HG02840 (cell line): ENCODE measurements around the gene ACMSD.
"Not testable (repeated sequence)": the region's sequence is repeated elsewhere in the genome, so short reads cannot be mapped to it uniquely, and the experiment has no call there.

Experiments
- ATAC-seq: cut with Tn5 transposase; IDR thresholded peaks from one replicate; pipeline ENCODE4 v1.9.1; 2021; ENCODE audit warnings: mild to moderate bottlenecking, moderate library complexity, moderate number of reproducible peaks; ENCODE audit not compliant: unreplicated experiment, low FRiP score

Gene ACMSD

DNA sequence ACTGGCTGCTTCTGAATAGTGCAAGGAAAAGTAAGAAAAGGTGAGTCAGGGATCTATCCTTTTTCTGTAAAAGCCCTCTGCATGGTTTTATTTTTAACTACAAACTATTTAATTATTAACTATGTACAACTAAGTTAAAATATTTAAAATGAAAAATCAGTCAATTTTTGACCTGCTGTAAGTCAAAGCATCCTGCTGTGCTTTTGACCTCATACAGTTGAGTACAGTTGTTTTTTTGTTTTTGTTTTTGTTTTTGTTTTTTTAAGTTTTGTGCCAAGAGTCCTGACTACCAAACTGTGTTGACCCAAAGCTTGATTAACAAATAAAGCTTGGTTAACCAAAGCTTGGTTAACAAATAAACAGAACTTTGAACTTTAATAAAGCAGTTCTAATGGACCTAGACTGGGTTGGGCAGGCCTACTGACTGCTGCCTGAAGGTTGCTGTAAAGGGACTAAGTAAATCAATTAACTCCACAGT, at the start of gene ACMSD:
Gene ACMSD (plus strand): TSS at position 474 of the 478 bp plus-strand sequence. CDS start 67 bp downstream, outside the sequence.
- no peak for ATAC-seq

DNA sequence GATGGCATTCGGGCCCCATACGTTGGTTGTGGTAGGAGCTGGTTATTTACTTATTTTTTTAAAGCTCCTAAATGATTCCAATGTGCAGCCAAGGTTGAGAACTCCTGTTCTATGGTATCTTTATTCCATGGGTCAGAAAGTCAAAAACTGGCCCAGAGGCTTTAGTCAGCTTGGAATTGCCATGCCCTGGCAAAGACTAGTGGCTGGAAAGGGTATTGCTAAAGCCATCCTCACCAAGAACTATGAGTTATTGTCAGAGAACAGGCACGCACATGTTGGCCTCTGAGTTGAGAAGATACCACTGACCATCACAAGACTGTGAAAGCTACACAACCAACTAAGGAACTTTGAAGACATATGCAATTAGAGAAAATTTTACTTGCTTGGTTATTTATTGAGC, 47.9 kb upstream of the ACMSD start:
- no peak for ATAC-seq

DNA sequence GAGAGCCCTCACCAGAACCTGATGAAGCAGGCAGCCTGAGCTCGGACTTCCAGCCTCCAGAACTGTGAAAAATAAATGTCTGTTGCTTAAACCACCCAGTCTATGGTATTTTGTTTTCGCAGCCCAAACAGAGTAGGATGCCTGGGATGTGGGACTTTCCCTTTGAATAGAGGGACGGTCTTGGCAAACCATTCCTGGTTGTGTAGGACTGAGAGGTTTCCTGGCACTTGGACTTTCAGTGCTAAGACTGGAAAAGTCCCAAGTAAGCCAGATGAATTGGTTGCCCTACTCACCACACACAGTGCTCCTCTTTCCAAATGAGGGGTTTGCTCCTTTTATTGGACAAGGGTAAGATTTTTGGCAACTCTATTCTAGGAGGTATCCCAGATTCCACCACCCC, 46.8 kb upstream of the ACMSD start:
- ATAC-seq, result no peak

DNA sequence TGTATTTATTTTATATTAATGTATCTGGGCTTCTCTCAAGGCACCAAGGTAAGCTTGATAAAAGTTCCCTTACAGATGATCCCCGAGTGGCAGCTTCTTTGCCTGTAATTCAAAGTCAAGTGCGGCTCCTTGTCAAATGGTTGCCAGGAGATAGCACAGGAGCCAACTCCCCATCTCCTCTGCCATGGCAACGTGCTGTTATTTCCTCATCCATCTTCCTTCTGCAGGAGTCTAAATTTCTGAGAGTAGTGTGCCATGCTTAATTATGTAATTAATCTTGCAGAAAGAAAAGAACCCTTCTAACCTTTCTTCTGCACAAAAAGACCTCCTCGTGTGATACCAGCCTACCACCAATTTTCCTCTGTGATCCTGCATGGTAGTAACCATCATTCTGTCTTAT, 46.2 kb upstream of the ACMSD start:
- no peak for ATAC-seq

DNA sequence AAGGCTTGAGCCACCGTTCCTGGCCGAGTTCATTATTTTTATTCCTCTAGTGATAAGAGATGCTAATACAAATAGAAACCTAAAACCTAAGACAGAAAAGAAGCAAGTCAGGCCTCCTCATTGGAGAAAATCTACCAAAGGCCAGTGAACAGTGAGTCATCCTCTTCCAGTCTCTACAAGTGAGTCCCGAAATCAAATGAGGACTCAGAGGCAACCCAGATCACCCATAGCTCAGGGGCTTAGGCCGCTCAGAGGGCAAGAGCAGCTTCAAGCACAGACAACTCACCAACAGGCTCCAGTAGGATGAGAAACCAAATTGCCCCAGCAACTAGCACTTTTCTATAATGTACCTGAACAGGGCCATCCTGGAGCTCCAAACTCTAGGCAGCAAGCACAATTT, 42.7 kb upstream of the ACMSD start:
- no peak for ATAC-seq

DNA sequence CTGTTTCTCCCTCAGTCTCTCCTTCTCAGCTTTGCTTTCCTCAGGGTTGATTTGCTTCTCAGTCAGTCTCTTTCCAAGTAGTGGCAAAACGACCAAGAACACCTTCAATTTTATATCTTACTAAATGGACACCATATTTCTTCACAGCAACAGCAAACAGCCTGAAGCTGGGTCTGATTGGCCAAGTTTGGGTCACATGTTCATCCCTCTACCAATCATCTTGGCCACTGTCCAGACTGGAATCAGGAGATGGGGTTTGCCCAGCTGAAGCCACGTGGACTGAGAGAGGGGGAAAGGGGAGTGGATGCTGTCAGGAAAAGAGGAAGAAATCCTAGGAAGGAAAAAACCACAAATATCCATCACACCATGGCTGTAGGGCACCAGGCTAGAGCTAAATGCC, 42.0 kb upstream of the ACMSD start:
- no peak for ATAC-seq

DNA sequence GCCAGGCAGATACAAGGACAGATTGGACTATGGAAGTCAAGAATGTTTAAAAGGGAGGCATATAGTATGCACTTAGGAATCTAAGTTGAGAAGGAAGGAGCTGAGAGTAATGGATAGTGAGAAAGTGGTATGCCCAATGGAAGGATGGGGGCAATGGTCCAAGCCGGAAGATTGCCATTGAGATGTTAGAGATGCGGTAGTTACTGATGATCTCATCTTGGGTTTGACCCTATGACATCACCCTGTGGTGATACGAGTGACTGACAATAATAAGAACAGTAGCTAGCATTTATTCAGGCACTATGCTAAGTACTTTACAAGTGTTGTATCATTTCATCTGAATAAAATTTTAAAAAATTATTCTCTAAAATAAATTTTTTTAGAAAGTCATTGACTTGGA, 38.5 kb upstream of the ACMSD start:
- ATAC-seq, result no peak

DNA sequence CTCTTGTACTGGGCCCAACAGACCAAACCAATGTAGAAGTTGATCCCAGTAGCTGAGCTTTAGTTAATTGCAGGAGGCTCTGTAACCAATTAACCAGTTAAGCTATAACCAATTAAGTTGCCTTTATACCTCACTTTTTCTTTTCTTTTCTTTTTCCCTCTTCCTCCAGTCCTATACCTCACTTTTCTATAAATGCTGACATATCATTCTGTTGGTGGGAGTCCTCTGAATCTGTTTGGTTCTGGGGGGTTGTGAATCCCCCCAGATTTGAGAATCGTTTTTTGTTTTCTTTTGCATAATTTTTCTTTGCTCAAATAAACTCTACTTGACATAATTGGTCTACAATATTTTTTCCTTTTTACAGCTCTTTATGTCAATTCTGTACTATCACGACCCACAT, 38.1 kb upstream of the ACMSD start:
- no peak for ATAC-seq

DNA sequence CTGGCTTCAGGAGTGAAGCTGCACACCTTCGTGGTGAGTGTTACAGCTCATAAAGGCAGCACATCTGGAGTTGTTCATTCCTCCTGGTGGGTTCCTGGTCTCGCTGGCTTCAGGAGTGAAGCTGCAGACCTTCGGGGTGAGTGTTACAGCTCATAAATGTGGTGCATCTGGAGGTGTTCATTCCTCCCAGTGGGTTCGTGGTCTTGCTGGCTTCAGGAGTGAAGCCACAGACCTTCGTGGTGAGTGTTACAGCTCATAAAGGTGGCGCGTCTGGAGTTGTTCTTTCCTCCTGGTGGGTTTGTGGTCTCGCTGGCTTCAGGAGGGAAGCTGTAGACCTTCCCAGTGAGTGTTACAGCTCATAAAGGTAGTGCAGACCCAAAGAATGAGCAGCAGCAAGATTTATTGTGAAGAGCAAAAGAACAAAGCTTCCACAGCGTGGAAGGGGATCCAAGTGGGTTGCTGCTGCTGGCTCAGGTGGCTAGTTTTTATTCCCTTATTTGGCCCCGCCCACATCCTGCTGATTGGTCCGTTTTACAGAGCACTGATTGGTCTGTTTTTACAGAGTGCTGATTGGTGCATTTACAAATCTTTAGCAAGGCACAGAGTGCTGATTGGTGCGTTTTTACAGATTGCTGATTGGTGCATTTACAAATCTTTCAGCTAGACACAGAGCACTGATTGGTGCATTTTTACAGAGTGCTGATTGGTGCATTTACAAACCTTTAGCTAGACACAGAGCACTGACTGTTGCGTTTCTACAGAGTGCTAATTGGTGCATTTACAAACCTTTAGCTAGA, 34.6 kb upstream of the ACMSD start:
- not testable (repeated sequence) for ATAC-seq

DNA sequence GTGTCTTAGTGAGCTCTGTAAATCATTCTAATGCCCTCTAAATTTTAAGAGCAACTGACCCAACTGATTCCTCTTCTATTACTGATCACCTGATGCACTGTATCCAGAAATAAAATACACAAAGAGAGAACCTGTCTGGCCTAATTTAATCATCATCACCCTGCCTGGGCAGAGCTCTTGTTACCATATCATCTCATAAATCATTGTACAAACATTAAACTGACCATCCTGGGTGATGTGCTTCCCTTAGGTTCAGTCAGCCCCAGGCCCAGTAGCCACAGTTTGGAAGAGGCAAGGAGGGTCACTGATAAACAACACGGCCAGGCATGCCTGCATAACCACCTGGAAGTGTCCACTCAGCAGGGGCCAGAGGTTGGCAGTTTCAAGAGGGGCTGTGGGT, 22.7 kb upstream of the ACMSD start:
- no peak for ATAC-seq

DNA sequence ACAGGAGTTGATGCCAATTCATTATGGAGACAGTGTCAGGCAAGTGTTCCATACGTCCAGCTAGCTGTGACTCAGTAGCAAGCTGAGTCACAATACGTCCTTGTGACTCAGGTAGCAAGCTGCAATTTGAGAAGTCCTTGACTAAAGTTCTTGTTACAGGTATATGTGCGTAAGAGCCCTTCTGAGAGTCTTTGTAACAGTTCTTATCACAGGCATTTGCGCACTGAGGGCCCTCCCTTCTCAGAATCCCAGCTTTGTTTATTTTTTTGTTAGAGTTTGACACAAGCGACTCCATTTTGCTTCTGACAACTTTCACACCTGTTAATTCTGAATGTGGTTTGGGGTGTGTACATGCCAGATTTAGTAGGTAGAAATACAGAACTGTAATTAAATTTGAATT, 20.1 kb upstream of the ACMSD start:
- no peak for ATAC-seq

DNA sequence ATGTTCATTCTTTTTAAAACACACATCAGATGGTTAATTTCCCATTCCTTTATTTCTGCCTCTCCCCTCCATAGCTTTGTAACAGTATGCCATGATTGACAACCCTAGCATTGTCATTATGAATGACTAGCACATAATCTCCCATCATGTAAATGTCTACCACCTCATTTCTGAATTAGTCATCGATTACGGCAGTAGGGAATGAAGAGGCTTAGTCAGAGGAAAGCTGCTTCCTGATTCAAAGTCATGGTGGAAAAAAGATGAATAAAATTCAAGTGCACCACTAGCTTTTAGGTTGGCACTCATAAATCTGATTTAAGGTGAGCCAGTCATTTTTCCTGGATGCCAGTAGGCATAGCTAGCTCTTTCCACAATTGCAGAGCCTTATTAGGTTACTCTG, 19.1 kb upstream of the ACMSD start:
- ATAC-seq, result no peak

DNA sequence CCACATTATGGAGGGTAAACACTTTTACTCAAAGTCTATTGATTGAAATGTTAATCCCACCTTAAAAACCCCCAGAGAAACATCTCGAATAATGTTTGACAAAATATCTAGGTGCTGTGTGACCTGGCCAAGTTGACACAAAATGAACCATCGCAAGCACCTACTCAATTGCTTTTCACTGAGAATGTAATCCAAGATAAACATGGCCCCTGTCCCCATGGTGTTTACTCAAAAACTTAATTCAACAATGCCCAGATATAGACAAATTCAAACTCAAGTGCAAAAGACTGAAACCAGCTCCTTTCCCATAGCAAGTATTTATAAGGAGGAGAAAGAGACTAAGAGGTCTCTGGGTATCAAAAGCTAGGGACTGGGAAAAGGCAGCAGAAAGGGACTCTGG, 15.0 kb upstream of the ACMSD start:
- ATAC-seq, result no peak

DNA sequence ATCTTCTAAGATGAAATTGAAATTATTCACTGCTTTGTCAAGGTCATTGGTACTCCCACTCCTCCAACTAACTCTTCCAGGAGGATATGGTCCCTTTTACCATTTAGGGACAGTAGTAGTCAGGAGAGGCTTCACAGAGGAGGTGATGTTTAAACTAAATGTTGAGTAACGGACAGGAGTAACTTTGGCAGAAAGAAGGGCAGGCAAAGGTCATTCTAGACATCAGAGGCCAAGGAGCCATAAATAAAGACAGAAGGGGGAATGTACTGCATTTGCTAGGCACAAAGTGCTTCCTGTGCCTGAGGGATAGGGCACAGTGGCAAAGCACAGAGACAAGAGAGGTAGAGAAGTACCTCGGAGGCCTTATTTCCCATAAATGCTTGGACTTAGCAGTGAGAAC, 14.6 kb upstream of the ACMSD start:
- no peak for ATAC-seq

DNA sequence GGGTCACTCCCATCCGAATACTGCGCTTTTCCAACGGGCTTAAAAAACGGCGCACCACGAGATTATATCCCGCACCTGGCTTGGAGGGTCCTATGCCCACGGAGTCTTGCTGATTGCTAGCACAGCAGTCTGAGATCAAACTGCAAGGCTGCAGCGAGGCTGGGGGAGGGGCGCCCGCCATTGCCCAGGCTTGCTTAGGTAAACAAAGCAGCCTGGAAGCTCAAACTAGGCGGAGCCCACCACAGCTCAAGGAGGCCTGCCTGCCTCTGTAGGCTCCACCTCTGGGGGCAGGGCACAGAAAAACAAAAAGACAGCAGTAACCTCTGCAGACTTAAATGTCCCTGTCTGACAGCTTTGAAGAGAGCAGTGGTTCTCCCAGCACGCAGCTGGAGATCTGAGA, 12.7 kb upstream of the ACMSD start:
- not testable (repeated sequence) for ATAC-seq

DNA sequence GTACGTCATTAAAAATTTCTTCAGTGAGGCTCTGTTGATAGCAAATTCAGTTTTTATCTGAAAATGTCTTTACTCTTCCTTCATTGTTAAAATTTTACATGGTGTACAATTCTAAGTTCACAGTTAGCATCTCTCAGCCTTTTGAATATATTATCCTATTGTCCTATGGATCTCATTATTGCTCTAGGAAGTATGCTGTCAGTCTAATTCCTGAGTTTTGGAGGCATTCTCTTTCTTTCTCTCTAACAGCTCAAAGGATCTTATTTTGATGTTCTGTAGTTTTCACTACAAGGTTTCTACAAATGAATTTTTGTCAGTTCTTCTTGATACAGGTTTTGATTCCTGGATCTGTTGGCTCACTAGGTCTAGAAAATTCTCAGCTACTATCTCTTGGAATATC, 2.9 kb upstream of the ACMSD start:
- ATAC-seq, result no peak

DNA sequence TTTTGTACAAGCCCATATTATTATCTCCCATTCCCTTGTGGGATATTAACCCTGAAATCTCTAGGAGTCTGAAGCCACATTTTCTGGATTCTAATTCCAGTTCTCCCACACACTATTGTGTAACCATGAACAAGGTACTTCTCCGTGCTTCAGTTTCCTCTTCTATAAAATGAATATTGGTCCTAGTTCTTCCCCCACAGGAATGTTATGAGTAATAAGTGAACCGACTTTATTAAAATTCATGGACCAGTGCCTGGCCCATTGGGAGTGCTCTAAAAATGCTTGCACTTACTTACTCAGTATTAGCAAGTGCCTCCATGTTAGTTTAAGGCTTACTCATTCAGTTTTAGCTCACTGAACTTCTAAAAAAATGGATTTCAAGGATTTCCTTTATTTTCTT, 1.4 kb upstream of the ACMSD start:
- no peak for ATAC-seq

DNA sequence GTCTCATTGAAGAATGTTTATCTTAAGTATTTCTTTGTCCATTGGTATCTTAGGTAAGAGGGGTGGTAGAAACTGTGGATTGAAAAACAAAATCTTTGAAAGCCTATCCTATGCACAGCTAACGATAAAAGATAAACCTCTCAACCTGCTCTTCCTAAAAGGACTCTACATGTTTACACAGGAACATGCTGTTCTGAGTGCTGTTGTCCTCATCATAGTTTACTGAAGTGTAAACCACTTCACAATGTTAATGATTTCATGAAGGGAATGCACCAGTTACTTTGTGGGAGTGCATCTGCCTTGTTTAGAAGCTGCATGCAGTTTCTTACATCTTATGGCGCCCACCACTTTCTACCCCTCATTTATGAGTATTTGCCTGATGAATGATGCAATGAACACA, 1.2 kb downstream of the ACMSD start:
- ATAC-seq, result no peak

DNA sequence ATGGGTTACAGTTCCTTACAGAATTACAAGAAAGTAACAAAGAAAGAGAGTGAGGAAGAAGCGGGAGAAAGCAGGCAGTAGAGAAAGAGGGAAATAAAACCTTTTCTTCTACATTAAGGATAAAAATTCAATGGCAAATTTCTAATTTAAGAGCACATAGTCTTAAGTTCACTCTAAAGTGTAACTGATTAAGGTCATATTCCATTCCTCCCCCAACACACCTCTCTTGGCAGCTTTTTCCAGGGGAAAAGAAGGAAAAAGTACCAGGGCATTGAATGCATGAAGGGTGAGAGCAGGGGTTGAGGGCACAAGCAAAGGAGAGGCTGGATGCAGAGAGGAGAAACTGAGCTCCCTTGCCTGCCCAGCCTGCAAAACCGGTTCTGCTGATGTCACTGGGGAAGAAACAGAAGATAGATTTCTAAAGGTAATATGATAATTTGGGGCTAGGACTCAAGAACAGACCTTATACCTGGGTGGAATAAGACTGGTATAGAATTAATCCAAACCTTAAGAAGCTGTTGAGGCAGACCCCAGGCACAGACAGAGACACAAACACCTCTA, 4.6 kb downstream of the ACMSD start:
- ATAC-seq, result no peak

DNA sequence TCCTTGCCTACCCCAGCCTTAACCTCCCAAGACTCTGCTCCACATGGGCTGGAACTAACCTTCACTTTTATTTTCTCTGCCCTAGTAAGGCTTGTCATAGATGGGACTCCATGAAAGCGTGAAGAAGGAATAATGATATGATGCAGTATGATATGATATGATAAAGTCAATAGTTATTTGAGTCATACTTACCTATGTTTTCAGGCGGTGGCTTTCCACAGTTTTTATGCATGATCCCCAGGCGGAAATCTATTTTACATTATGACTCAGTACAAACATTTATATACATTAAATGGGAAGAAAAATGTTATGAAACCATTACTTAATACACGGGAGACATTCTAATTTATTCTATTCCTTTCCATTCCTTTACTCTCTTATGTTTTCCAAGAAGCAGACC, 5.6 kb downstream of the ACMSD start:
- no peak for ATAC-seq

DNA sequence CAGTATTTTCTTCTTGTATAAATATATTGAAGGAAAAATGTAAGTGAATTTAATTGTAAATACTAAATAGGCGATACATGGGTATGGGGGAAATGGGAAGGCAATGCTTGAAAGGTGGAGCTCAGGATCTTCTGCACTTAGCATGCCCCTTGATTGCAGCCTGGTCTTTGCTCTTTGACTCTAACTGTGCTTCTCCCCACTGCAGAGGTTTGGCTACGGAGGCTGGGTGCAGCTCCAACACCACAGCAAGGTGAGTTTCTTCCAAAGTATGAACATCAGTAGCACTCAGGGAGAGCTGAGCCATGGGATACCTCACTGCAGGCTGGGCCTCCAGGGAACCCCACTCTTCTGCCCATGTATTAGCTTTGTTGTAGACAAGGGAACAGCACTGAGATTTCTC, 6.6 kb downstream of the ACMSD start:
- ATAC-seq, result no peak

DNA sequence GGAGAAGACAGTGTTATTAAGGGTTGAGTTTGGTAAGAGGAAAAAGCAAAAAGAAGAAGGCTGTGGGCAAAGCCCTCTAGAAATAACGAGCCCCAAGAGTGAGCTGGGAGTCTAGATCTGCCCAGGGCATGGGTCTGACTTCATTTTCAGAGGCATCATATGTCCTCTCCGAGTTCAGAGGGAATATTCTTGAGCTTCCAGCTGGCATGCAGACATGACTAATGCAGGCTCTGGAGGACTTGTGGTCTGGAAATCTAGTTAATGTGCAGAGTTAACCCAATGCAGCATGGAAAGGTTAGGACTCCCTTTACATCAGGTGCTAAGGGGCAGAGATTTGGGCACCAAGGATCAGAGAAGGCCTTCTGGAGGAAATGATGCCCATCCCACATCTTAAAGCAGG, 7.3 kb downstream of the ACMSD start:
- no peak for ATAC-seq
